VCaP (cell line): ENCODE data around the gene KRTAP1-1.
"Not testable (repeated sequence)": the region's sequence is repeated elsewhere in the genome, so short reads cannot be mapped to it uniquely, and the experiment has no call there.

ENCODE experiments used
- H3K27ac ChIP-seq: fragments of 450-650 bp; 2 replicates; pipeline ENCODE4 v1.5.1; 2017
- TF ChIP-seq, protein P1 (sequence below): fragments of 450-650 bp; conservative IDR thresholded peaks from 2 replicates; pipeline ENCODE4 v1.5.1; 2017; ENCODE audit warnings: mild to moderate bottlenecking, moderate library complexity

Gene KRTAP1-1

DNA sequence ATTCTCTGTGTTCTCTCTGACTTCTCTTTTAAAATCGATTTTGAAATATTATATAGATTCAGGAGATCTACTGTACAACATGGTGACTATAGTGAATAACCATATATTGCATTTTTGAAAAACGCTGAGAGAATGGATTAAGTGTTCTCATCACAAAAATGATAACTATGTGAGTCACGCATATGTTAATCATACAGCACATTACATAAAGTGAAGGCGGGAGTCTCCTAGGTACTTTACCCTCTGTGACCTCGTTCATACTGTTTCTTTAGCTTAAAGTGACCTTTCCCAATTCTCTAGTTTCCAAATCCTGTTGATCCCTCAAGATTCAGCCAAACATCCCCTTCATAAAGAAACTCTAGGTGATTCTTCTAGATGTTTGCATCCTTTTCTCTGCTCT lies 38.4 kb downstream of the KRTAP1-1 start:
- H3K27ac ChIP-seq, result no peak overlapping the region
- TF ChIP-seq, protein P1, sequence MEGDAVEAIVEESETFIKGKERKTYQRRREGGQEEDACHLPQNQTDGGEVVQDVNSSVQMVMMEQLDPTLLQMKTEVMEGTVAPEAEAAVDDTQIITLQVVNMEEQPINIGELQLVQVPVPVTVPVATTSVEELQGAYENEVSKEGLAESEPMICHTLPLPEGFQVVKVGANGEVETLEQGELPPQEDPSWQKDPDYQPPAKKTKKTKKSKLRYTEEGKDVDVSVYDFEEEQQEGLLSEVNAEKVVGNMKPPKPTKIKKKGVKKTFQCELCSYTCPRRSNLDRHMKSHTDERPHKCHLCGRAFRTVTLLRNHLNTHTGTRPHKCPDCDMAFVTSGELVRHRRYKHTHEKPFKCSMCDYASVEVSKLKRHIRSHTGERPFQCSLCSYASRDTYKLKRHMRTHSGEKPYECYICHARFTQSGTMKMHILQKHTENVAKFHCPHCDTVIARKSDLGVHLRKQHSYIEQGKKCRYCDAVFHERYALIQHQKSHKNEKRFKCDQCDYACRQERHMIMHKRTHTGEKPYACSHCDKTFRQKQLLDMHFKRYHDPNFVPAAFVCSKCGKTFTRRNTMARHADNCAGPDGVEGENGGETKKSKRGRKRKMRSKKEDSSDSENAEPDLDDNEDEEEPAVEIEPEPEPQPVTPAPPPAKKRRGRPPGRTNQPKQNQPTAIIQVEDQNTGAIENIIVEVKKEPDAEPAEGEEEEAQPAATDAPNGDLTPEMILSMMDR, result no peak

DNA sequence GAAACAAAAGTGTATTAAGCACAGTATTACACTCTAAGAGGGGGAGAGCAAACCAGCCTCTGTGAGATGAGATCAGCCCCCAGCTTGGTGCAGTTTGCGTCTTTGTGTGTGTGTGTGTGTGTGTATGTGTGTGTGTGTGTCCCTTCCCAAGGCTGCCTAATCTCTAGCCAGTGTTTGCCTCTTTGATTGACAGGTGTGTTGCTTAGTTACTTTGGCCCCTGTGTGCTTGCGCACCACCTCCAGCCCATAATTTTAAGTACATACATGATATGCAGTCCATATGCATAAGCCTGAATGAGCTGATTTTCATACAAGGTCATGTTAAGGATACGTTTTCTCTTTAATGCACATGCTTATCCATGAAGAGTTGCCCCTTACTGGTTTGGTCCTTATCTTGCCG lies 39.5 kb downstream of the KRTAP1-1 start:
- TF ChIP-seq, protein P1, result no peak
- no peak overlapping the region for H3K27ac ChIP-seq

DNA sequence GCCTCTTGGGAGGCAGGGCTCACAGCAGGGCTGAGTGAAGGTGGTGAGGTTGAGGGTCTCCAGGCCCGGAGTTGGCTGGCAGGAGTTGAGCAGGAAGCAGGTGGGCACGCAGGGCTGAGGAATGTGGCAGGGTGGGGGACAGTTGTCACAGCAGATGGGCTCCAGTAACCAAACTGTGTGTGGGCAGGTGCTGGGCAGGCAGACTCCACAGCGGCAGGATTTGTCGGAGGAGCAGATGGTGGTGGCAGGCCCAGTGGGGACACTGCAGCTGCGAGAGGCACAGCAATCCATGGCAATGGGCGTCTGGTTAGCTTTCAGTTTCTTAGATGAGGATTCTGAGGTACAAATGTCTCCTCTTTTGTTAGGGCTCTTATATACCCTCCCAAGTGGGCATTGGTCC lies 41.7 kb downstream of the KRTAP1-1 start, which contains the start of gene KRTAP3-2:
Gene KRTAP3-2, minus strand, starts transcription at position 344 of the 400 bp plus-strand sequence. Its CDS starts 53 bp downstream, at position 291.
- not testable (repeated sequence) for H3K27ac ChIP-seq

DNA sequence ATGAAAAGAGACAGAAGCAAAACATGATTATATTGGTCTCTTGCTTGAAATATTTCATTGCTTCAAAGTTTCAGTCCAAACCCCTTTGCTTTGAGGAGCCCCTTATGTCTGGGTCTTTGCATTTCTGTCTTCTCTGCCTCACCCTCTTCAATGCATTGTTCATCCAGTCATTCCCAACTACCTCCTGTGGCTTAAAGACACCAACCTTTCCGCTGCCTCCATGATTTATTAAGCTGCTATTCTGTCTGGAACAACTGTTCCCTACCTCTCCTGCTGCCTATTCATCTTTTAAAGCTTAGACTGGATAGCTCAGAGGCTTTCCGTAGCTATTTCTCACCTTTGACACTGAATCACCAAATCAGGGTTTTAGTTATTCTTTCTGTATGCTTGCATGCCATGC lies 43.9 kb downstream of the KRTAP1-1 start:
- TF ChIP-seq, protein P1, result no peak
- H3K27ac ChIP-seq, result no peak overlapping the region

DNA sequence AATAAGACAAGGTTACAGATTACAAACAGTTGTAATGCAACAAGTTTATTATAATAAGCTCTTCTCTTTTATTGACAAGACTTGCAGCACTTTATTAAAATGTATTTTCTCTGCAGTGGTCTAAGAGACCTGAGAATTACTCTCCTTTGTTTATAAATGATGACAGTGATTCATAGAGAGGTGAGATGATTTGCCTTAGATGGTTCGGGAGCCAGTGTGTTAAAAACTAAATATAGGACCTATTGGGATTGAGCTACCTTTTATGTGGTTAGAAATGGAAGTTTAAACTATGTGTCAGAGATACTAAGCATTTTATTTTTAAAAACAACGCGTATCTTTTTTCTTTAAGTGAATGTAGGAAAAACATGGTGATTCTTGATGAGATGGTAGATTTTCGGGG lies 44.4 kb downstream of the KRTAP1-1 start:
- no peak overlapping the region for H3K27ac ChIP-seq
- TF ChIP-seq, protein P1, result no peak

DNA sequence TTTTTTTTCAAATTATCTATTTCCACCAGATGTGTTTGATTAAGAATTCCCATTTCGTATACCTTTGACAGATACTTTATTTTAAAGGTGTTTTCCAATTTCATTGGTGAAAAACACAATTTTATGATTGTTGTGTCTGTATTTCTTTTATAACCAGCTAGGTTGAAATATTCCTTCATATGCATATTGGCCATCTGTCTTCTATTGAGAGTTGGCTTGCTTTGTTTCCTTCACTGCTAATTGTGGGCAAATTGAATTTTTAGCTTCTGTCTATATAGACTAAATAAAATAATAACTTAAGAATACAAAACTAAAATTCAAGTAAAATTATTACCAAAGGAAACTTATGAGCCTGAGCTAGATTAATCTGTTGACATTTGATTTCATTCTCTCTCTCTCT lies 46.1 kb downstream of the KRTAP1-1 start:
- TF ChIP-seq, protein P1, result no peak
- no peak overlapping the region for H3K27ac ChIP-seq

DNA sequence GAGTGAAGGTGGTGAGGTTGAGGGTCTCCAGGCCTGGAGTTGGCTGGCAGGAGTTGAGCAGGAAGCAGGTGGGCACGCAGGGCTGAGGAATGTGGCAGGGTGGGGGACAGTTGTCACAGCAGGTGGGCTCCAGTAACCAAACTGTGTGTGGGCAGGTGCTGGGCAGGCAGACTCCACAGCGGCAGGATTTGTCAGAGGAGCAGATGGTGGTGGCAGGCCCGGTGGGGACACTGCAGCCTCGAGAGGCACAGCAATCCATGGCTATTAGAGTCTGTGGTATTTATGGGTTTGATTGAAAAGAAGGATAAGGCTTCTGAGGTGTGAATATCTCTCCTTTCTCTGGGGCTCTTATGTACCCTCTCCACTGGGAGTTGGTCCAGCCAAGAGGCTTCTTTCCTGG lies 47.4 kb downstream of the KRTAP1-1 start, which contains the start of gene KRTAP3-3:
Gene KRTAP3-3, minus strand, starts transcription at position 326 of the 400 bp plus-strand sequence. Its CDS starts 67 bp downstream, at position 259.
- TF ChIP-seq, protein P1, result no peak

DNA sequence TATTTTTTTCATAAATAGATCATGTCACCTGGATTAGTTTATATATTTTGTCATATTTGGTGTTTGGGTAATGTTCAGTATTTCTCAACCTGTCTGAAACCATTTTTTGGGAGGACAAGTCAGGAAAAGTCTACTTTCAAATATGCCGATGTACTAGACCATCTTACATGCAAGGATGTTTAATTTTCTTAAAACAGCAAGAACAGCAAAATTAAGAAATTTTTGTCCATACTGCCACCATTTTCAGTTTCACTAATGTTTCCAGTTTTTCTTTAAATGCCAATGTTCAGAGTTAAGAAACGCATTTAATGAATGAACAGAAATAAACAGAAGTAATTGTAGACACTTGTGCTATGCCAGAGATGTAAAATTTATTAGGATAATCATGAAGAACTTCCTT lies 48.2 kb downstream of the KRTAP1-1 start:
- H3K27ac ChIP-seq, result no peak overlapping the region
- TF ChIP-seq, protein P1, result no peak

More for the DNA sequence above, 47.4 kb downstream of the KRTAP1-1 start, which contains the start of gene KRTAP3-3:
- no peak within 1 kb of the TSS for H3K27ac ChIP-seq
